GM12878 (cell line): ENCODE results near the gene PAXX. TPM values are rescaled to one million over a fixed set of nuclear protein-coding genes. Genes with fewer than 3 reads are reported as not detected.

Source experiments
- ATAC-seq: fragments of 200-7000 bp; cut with Tn5 transposase; 3 replicates; pipeline ENCODE4 v1.9.1; 2020; ENCODE audit warnings: mild to moderate bottlenecking, moderate library complexity
- BruUV-seq: library from RNA; stranded (reverse); fragments of 400-500 nt; replicated peaks from 2 replicates; lab custom pipeline; 2021; lab: Mats Ljungman, UMichigan
- CTCF ChIA-PET: fragments of 300-600 bp; sonication (Branson Sonifier 250); formaldehyde crosslinking; extraction: SDS; loops from one replicate; lab custom pipeline; 2021; ENCODE audit warnings: inconsistent platforms; lab: Yijun Ruan, JAX
- POLR2A ChIA-PET: fragments of 350-600 bp; formaldehyde crosslinking; extraction: SDS; loops from one replicate; lab custom pipeline; 2021; ENCODE audit warnings: inconsistent platforms; lab: Charles Lee
- RAD21 ChIA-PET: fragments of 300-600 bp; sonication (Branson Sonifier 250); formaldehyde crosslinking; loops from one replicate; lab custom pipeline; 2023; ENCODE audit warnings: antibody characterized with exemption; ENCODE audit not compliant: unreplicated experiment; lab: Charles Lee
- SMC1A ChIA-PET: fragments of 300-600 bp; sonication (Branson Sonifier 250); formaldehyde crosslinking; loops from one replicate; lab custom pipeline; 2023; ENCODE audit not compliant: unreplicated experiment, uncharacterized antibody; lab: Charles Lee
- DNase-seq: peaks from one replicate; pipeline ENCODE4 v3.0.0-alpha.2; 2011; ENCODE audit warnings: low read depth, low spot score
- FAIRE-seq: peaks from 3 replicates; lab custom pipeline; 2011; peaks lifted over from hg19 to GRCh38; lab: Jason Lieb, UNC
- H2AFZ ChIP-seq: 2 replicates; pipeline ENCODE4 v1.6.0; 2011; ENCODE audit warnings: low read depth, low read length, control low read depth; ENCODE audit not compliant: control insufficient read depth
- H3K27ac ChIP-seq: 2 replicates; pipeline ENCODE4 v1.5.1; 2011; ENCODE audit warnings: control low read depth; ENCODE audit not compliant: control insufficient read depth, insufficient read depth
- H3K27me3 ChIP-seq, 2 experiments: replicated peaks in 1 of 2; 2 replicates each; pipeline versions ENCODE4 v1.6.0 to v1.6.1; 2011; ENCODE audit warnings: low read length in 1 of 2; ENCODE audit not compliant: control insufficient read depth in 2 of 2, insufficient read depth in 2 of 2
- H3K36me3 ChIP-seq, 2 experiments: 2 replicates each; pipeline ENCODE4 v1.5.1; 2011; ENCODE audit warnings: low read length in 1 of 2; ENCODE audit not compliant: control insufficient read depth in 2 of 2, insufficient read depth in 2 of 2
- H3K4me1 ChIP-seq: 2 replicates; pipeline ENCODE4 v1.6.1; 2011; ENCODE audit warnings: mild to moderate bottlenecking, low read length, moderate library complexity, mixed read lengths; ENCODE audit not compliant: control insufficient read depth, insufficient read depth
- H3K4me2 ChIP-seq: 2 replicates; pipeline ENCODE4 v1.6.0; 2011; ENCODE audit warnings: control low read depth; ENCODE audit not compliant: control insufficient read depth, insufficient read depth
- H3K4me3 ChIP-seq: fragments of 200-600 bp; sonication (generic); 2 replicates; pipeline ENCODE4 v1.5.1; 2016
- H3K79me2 ChIP-seq: 2 replicates; pipeline ENCODE4 v1.6.0; 2011; ENCODE audit warnings: low read length; ENCODE audit not compliant: control insufficient read depth, insufficient read depth
- H3K9ac ChIP-seq: 2 replicates; pipeline ENCODE4 v1.8.0; 2011; ENCODE audit warnings: low read length, control low read depth, mixed read lengths; ENCODE audit not compliant: control insufficient read depth, insufficient read depth
- H3K9me3 ChIP-seq: replicated peaks from 3 replicates; pipeline ENCODE4 v1.5.1; 2011; ENCODE audit warnings: mild to moderate bottlenecking, low read length; ENCODE audit not compliant: control insufficient read depth, insufficient read depth
- H4K20me1 ChIP-seq: 2 replicates; pipeline ENCODE4 v1.6.0; 2011; ENCODE audit not compliant: control insufficient read depth, insufficient read depth
- CBX3 ChIP-seq: fragments of 200-600 bp; sonication (generic); IDR thresholded peaks from 2 replicates; pipeline ENCODE4 v1.6.1; 2016; ENCODE audit warnings: low read depth, borderline replicate concordance
- HCFC1 ChIP-seq: fragments of 150-350 bp; IDR thresholded peaks from 2 replicates; pipeline ENCODE4 v1.6.1; 2014; ENCODE audit warnings: low read length
- SUZ12 ChIP-seq: fragments of 200-600 bp; sonication (generic); IDR thresholded peaks from one replicate; pipeline ENCODE4 v1.6.1; 2018; ENCODE audit warnings: antibody characterized with exemption, mild to moderate bottlenecking; ENCODE audit not compliant: unreplicated experiment
- TCF7 ChIP-seq: IDR thresholded peaks from 2 replicates; pipeline ENCODE4 v1.6.1; 2014; ENCODE audit warnings: antibody characterized with exemption, borderline replicate concordance
- ZBTB40 ChIP-seq: fragments of 450-650 bp; IDR thresholded peaks from 2 replicates; pipeline ENCODE4 v1.6.1; 2016; ENCODE audit warnings: mild to moderate bottlenecking, moderate library complexity, borderline replicate concordance
- ZNF687 ChIP-seq: fragments of 450-650 bp; IDR thresholded peaks from 2 replicates; pipeline ENCODE4 v1.6.1; 2017; ENCODE audit warnings: mild to moderate bottlenecking, moderate library complexity
- WGBS: methylation state at CpG from one replicate; pipeline ENCODE4 v1.1.6; 2016; ENCODE audit warnings: low lambda C conversion rate; ENCODE audit not compliant: insufficient replicate concordance, insufficient coverage; ENCODE audit errors: missing lambda C conversion rate; 5-methylcytosine and 5-hydroxymethylcytosine counted together
- in situ Hi-C: fragments of 300-500 bp; cut with MboI; formaldehyde crosslinking; loops from 9 replicates; pipeline ENCODE4 v1.14.3; 2018; ENCODE audit warnings: mixed read lengths
- intact Hi-C: fragments of 100-400 bp; cut with micrococcal nuclease; formaldehyde crosslinking; loops from one replicate; pipeline ENCODE4 v1.14.2; 2022; ENCODE audit not compliant: unreplicated experiment
- polyA plus RNA-seq, 11 experiments: library from polyadenylated mRNA; depleted of rRNA in 4 of 11; unstranded in 6 of 11; stranded (reverse) in 5 of 11; fragments of >200 nt; fragmentation: Nextera tagmentation in 4 of 11; fragmentation: Illumina TruSeq in 1 of 11; extraction: Ambion mirVana in 4 of 11; extraction: Trizol in 1 of 11; gene quantifications; 1 replicate in 1 of 11; 2 replicates in 10 of 11; pipeline versions ENCODE4 v1.2.1 to v1.2.3, GENCODE V29; 2011 to 2016; ENCODE audit warnings: inconsistent platforms in 2 of 11, missing spikeins in 2 of 11, low read depth in 1 of 11
- total RNA-seq, 4 experiments: library from RNA; depleted of rRNA in 3 of 4; stranded (reverse); fragments of >200 nt in 3 of 4; fragmentation: Illumina TruSeq in 1 of 4; extraction: Trizol in 1 of 4; gene quantifications; 2 replicates each; pipeline versions ENCODE4 v1.2.1 to v1.2.3, GENCODE V29; 2013 to 2021

PAXX gene
- total and polyA plus RNA-seq, 10 of the 15 experiments (the other 5 are each of a cell fraction or from before 2014, with no cell fraction given): 0.18 to 60.6 (median 29.5) TPM

DNA sequence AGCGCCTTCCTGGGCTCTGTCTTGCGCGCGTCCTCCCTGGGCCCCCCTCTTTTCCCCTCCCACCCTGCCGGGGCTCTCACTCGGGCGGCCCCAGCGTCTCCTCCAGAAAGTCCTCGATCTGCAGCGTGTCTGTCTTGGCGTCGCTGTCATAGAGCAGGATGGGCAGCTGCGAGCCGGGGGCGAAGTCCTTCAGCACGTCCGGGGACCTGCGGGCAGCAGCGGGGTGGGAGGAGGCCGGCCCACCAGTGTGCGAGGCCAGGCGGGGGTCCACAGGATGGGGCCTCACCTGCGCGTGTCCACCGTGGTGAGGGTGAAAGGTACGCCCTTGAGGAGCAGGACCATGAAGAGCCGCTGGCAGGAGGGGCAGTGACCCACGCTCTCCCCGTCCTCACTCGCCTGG, 3.1 kb downstream of the PAXX start:
- H3K9me3 ChIP-seq: no peaks in the 10 kb centered on the region; the same call in 2 of the 3 replicates
- H3K4me1 ChIP-seq: peaks cover 41% of the 10 kb centered on the region
- no peak overlapping the region for H3K27ac ChIP-seq
- no peak for ATAC-seq
- no peak overlapping the region for H2AFZ ChIP-seq
- no peak for DNase-seq
- ChIA-PET CTCF (interaction anchor here (0.6 to 2.1 kb wide), 5 partner anchors 34 to 115 kb away, joined by 3 to 9 read pairs (median 7); no protein-coding TSS in a partner anchor), SMC1A (no interaction called here), RAD21 (interaction anchor here (0.5 to 1.4 kb wide), 2 partner anchors 47 to 694 kb away, joined by 3 to 5 read pairs; no protein-coding TSS in a partner anchor), POLR2A (no interaction called here)
- FAIRE-seq: no peak
- no peak for TF ChIP-seq TCF7
- no peak for TF ChIP-seq ZNF687
- no peak for TF ChIP-seq SUZ12
- no peak for TF ChIP-seq CBX3
- TF ChIP-seq HCFC1: no peak
- TF ChIP-seq ZBTB40: no peak
- in situ Hi-C loops: no loop called here
- no peak overlapping the region for H3K9ac ChIP-seq
- WGBS: 80% methylated on average over 12 of the region's 30 CpGs
- intact Hi-C loops: no loop called here
- no peaks in the 10 kb centered on the region; the same call in 1 of the 2 replicates for H3K79me2 ChIP-seq
- H4K20me1 ChIP-seq: no peaks in the 10 kb centered on the region
- no peak overlapping the region for H3K4me2 ChIP-seq
- H3K36me3 ChIP-seq: no peaks in the 10 kb centered on the region
- no TSS peak for BruUV-seq
- H3K27me3 ChIP-seq: peaks cover 2 to 6% of the 10 kb centered on the region in 2 experiments; a peak in 3 of 4 replicates
- H3K4me3 ChIP-seq: no peak overlapping the region
